Left ventricle myocardium inferior (tissue), 1 donor: ENCODE results near the gene ATXN1. TPM values are rescaled to one million over a fixed set of nuclear protein-coding genes. Genes with fewer than 3 reads are reported as not detected.
"Not testable (repeated sequence)": the region's sequence is repeated elsewhere in the genome, so short reads cannot be mapped to it uniquely, and the experiment has no call there.

Source experiments
- DNase-seq: peaks from one replicate; pipeline ENCODE4 v3.0.0-alpha.2; 2020
- H3K27ac ChIP-seq: fragments of 200-600 bp; replicated peaks from 2 replicates; pipeline ENCODE4 v1.8.0; 2021
- H3K27me3 ChIP-seq: fragments of 200-600 bp; 2 replicates; pipeline ENCODE4 v1.8.0; 2021; ENCODE audit warnings: low read depth
- H3K36me3 ChIP-seq: fragments of 200-600 bp; 2 replicates; pipeline ENCODE4 v1.8.0; 2021
- H3K4me1 ChIP-seq: fragments of 200-600 bp; 2 replicates; pipeline ENCODE4 v1.8.0; 2021
- H3K4me3 ChIP-seq: fragments of 200-600 bp; 2 replicates; pipeline ENCODE4 v1.8.0; 2021; ENCODE audit warnings: mild to moderate bottlenecking, moderate library complexity
- H3K9me3 ChIP-seq: fragments of 200-600 bp; replicated peaks from 2 replicates; pipeline ENCODE4 v1.8.0; 2021
- intact Hi-C: fragments of 100-400 bp; cut with micrococcal nuclease; formaldehyde crosslinking; loops from one replicate; pipeline ENCODE4 v1.11.0; 2022
- total RNA-seq: library from RNA; stranded (reverse); fragmentation: NEBNext Ultra II Directional; extraction: Animal tissue kit (Norgen Biotek cat#: 25700); gene quantifications from one replicate; pipeline ENCODE4 v1.2.1, GENCODE V29; 2021
- TF ChIP-seq, protein P1 (sequence below): fragments of 200-600 bp; IDR thresholded peaks from 2 replicates; pipeline ENCODE4 v1.8.0; 2021; ENCODE audit warnings: antibody characterized with exemption, mild to moderate bottlenecking, borderline replicate concordance
- donor health status: DM: no; HTN: yes; CAD: no; lungs with severe emphysema.

ATXN1 gene
- total RNA-seq, 1 donor from 2014 or later = 41.5 TPM

- intact Hi-C loops = no loop called here
Measured at GRCh38 chr6:16630026-16630643, 131.1 kb downstream of the ATXN1 start.

GRCh38 chr6:16628580-16628979 lies 132.7 kb downstream of the ATXN1 start:
- H3K36me3 ChIP-seq, H3K27ac ChIP-seq, H3K4me3 ChIP-seq, intact Hi-C loops, DNase-seq, H3K27me3 ChIP-seq, H3K9me3 ChIP-seq: not testable (repeated sequence)
- peaks cover 29% of the 10 kb centered on the region for H3K4me1 ChIP-seq

More at GRCh38 chr6:16630026-16630643, 131.1 kb downstream of the ATXN1 start:
- no peak overlapping the region for H3K4me3 ChIP-seq
- H3K27ac ChIP-seq = no peak overlapping the region
- no peaks in the 10 kb centered on the region for H3K27me3 ChIP-seq
- peaks cover 4% of the 10 kb centered on the region for H3K9me3 ChIP-seq
- TF ChIP-seq, protein P1, sequence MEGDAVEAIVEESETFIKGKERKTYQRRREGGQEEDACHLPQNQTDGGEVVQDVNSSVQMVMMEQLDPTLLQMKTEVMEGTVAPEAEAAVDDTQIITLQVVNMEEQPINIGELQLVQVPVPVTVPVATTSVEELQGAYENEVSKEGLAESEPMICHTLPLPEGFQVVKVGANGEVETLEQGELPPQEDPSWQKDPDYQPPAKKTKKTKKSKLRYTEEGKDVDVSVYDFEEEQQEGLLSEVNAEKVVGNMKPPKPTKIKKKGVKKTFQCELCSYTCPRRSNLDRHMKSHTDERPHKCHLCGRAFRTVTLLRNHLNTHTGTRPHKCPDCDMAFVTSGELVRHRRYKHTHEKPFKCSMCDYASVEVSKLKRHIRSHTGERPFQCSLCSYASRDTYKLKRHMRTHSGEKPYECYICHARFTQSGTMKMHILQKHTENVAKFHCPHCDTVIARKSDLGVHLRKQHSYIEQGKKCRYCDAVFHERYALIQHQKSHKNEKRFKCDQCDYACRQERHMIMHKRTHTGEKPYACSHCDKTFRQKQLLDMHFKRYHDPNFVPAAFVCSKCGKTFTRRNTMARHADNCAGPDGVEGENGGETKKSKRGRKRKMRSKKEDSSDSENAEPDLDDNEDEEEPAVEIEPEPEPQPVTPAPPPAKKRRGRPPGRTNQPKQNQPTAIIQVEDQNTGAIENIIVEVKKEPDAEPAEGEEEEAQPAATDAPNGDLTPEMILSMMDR = no peak
- H3K36me3 ChIP-seq = no peaks in the 10 kb centered on the region
- no peak for DNase-seq
- peaks cover 33% of the 10 kb centered on the region for H3K4me1 ChIP-seq

- peaks cover 4% of the 10 kb centered on the region for H3K9me3 ChIP-seq
- H3K27ac ChIP-seq = no peak overlapping the region
- H3K4me3 ChIP-seq = no peak overlapping the region
- H3K36me3 ChIP-seq = no peaks in the 10 kb centered on the region
- H3K27me3 ChIP-seq = no peaks in the 10 kb centered on the region
- no peak for DNase-seq
- TF ChIP-seq, protein P1 = no peak
- H3K4me1 ChIP-seq = peaks cover 23% of the 10 kb centered on the region
- intact Hi-C loops = no loop called here
Measured at GRCh38 chr6:16626650-16627049, 134.6 kb downstream of the ATXN1 start.

DNA sequence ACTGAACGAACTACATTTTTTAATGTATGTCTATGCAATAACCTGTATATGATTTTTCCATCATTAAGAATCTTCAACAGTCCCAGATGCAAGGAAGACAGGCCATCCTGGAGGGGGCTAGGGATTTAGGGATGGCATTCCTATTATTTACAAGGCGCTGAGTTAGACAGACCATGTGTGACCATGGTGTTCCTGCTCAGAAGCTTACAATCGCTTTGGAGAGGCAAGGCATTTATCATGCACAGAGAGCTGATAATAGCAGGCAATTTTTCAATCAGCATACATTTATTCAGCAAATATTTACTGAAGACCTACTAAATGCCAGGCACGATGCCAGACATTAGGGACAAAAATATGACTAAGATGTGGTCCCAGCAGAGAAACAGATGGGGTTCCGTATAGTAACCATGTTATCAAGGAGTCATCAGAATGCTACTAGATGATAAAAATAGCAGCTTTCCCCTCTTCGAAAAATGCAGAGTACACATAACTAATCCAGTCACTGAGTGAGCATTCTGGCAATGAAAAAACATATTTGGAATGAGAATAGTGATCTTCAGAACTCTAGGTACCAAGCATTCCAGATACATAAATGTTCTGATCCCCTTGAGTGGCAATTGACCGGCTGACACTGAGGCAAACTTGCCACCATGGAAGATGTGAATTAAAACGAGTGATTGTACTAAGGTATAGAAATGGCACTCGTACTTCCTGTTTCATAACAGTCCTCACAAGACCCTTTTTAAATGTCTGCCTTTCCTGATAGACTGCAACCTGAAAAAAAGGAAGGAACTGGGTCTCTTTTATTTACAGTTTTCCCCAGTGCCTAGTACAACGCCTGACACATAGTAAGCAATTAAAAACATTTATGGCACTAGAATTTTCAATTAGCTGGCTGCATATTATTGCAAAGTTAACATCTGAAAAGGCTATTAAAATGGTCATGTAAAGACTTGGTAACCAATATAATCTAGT lies 135.7 kb downstream of the ATXN1 start:
- Histone ChIP-seq H3K9me3 (peaks cover 4% of the 10 kb centered on the region), H3K27me3 (no peaks in the 10 kb centered on the region), H3K36me3 (no peaks in the 10 kb centered on the region), H3K4me1 (peaks cover 23% of the 10 kb centered on the region), H3K4me3 (no peak overlapping the region), H3K27ac (no peak overlapping the region)
- TF ChIP-seq, protein P1 = no peak
- intact Hi-C loops = no loop called here
- DNase-seq = no peak

DNA sequence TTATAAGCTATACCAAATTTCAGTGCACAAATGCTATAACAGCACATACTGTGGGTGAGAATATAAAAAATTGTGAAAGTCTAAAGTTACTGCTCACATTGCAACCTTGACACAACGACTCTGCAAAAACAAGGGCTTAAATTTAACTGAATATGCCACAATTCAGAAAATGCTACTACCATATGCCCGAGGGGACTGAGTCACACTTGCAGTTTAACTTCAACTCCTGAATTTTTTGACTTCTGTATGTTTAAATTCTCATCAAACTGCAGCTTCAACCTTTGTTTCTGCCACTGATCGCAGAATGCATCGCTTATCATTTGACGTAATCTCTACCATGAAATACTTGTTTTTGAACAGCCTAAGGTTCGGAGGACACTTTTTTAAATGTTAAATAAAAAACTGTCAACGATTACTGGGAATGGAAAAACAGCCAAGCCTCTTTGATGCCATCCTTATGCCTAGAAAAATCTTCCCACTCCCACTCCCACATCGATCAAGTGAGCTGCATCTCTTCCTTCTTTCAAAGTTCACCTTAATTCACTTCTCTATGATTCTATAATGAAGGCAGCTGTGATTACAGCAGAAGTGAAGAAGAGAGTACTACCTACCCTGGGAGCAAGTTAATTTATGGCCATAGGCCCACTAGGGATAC lies 136.5 kb downstream of the ATXN1 start:
- H3K9me3 ChIP-seq = peaks cover 4% of the 10 kb centered on the region
- H3K4me3 ChIP-seq = no peak overlapping the region
- no peak for DNase-seq
- H3K27ac ChIP-seq = no peak overlapping the region
- H3K27me3 ChIP-seq = no peaks in the 10 kb centered on the region
- H3K4me1 ChIP-seq = peaks cover 23% of the 10 kb centered on the region
- no peaks in the 10 kb centered on the region for H3K36me3 ChIP-seq
- TF ChIP-seq, protein P1 = no peak
- intact Hi-C loops = no loop called here
